Measurements from ENCODE around the gene SLC66A3.

- TF ChIP-seq CTCF (IDR thresholded peaks at IDR 0.05) (no peak), ZFX (IDR thresholded peaks at IDR 0.05; ENCODE audit: borderline replicate concordance) (no peak)
These were observed 23.9 kb downstream of the SLC66A3 start for GRCh38 chr2:11179196-11179595.
